A549 (cell line): ENCODE measurements around the gene TCEAL1. TPM values are rescaled to one million over a fixed set of nuclear protein-coding genes. Genes with fewer than 3 reads are reported as not detected.
"Not testable (repeated sequence)": the region's sequence is repeated elsewhere in the genome, so short reads cannot be mapped to it uniquely, and the experiment has no call there.

ENCODE experiments used
- ATAC-seq, 2 experiments: fragments of 200-7000 bp in 1 of 2; fragments of >200 bp in 1 of 2; cut with Nextera tagmentation in 1 of 2; cut with Tn5 transposase in 1 of 2; 3 replicates each; pipeline versions ENCODE4 v1.8.0 to v1.9.1; 2018 to 2020; ENCODE audit warnings: mild to moderate bottlenecking in 1 of 2, moderate library complexity in 1 of 2
- CTCF ChIA-PET: fragments of 300-600 bp; sonication (Branson Sonifier 250); formaldehyde crosslinking; extraction: SDS; loops from one replicate; lab custom pipeline; 2021; ENCODE audit warnings: antibody characterized with exemption, inconsistent platforms; lab: Yijun Ruan, JAX
- POLR2A ChIA-PET: fragments of 350-600 bp; formaldehyde crosslinking; extraction: SDS; loops from one replicate; lab custom pipeline; 2021; ENCODE audit warnings: antibody characterized with exemption, inconsistent platforms; lab: Yijun Ruan, JAX
- DNase-seq, 2 experiments: peaks; one replicate each; pipeline versions ENCODE4 v3.0.0 to v3.0.0-alpha.2; 2011 to 2016; ENCODE audit warnings: low read depth in 1 of 2, low spot score in 1 of 2
- FAIRE-seq: peaks from 2 replicates; lab custom pipeline; 2011; peaks lifted over from hg19 to GRCh38; lab: Jason Lieb, UNC
- H3K27ac ChIP-seq, 2 experiments: fragments of >200 bp; sonication (Bioruptor Twin); formaldehyde crosslinking; 3 replicates each; pipeline ENCODE4 v1.5.1; 2016 to 2017
- H3K4me1 ChIP-seq: fragments of >200 bp; sonication (Bioruptor Twin); formaldehyde crosslinking; 3 replicates; pipeline ENCODE4 v1.6.1; 2016
- H3K4me2 ChIP-seq: fragments of >200 bp; sonication (Bioruptor Twin); formaldehyde crosslinking; 3 replicates; pipeline ENCODE4 v1.6.1; 2016
- H3K4me3 ChIP-seq: fragments of >200 bp; sonication (Bioruptor Twin); formaldehyde crosslinking; 3 replicates; pipeline ENCODE4 v1.5.1; 2016
- H3K9me3 ChIP-seq: fragments of >200 bp; sonication (Bioruptor Twin); formaldehyde crosslinking; 3 replicates; pipeline ENCODE4 v1.6.1; 2016
- FOSB ChIP-seq: fragments of 250-450 bp; sonication (Bioruptor Pico); IDR thresholded peaks from 2 replicates; pipeline ENCODE4 v1.5.0; 2020; ENCODE audit warnings: mild to moderate bottlenecking, moderate library complexity
- FOSL2 ChIP-seq, 2 experiments: fragments of 450-650 bp in 1 of 2; fragments of >200 bp in 1 of 2; sonication (Bioruptor Twin) in 1 of 2; formaldehyde crosslinking; IDR thresholded peaks; 2 replicates each; pipeline versions ENCODE4 v1.5.0 to v1.6.1; 2016 to 2020; ENCODE audit warnings: mild to moderate bottlenecking in 1 of 2, moderate library complexity in 1 of 2
- GATA3 ChIP-seq: IDR thresholded peaks from 2 replicates; pipeline ENCODE4 v1.6.1; 2012; ENCODE audit warnings: borderline replicate concordance
- JUN ChIP-seq, 2 experiments: fragments of >200 bp; sonication (Bioruptor Twin); formaldehyde crosslinking; IDR thresholded peaks; 2 replicates in 1 of 2; 3 replicates in 1 of 2; pipeline ENCODE4 v1.6.1; 2016 to 2017
- MAFK ChIP-seq: fragments of 450-650 bp; IDR thresholded peaks from 2 replicates; pipeline ENCODE4 v1.6.1; 2014; ENCODE audit not compliant: partially characterized antibody
- RAD21 ChIP-seq, 2 experiments: fragments of >200 bp in 1 of 2; sonication (Bioruptor Twin) in 1 of 2; formaldehyde crosslinking in 1 of 2; IDR thresholded peaks in 1 of 2; conservative IDR thresholded peaks in 1 of 2; 2 replicates in 1 of 2; 3 replicates in 1 of 2; pipeline ENCODE4 v1.6.1; 2012 to 2018; ENCODE audit warnings: inconsistent platforms in 1 of 2
- SREBF2 ChIP-seq: fragments of 450-650 bp; IDR thresholded peaks from 2 replicates; pipeline ENCODE4 v1.6.1; 2014; ENCODE audit warnings: mild to moderate bottlenecking, moderate library complexity
- WGBS: methylation state at CpG from one replicate; pipeline ENCODE4 v1.1.6; 2017; ENCODE audit errors: missing lambda C conversion rate; 5-methylcytosine and 5-hydroxymethylcytosine counted together
- polyA plus RNA-seq, 4 experiments: library from polyadenylated mRNA; depleted of rRNA in 3 of 4; stranded (reverse); fragments of >200 nt; fragmentation: RNase III in 1 of 4; extraction: RNeasy Plus Mini Kit Qiagen cat#74134 plus additional on column Dnase treatment in 1 of 4; gene quantifications; 2 replicates in 3 of 4; 3 replicates in 1 of 4; pipeline ENCODE4 v1.2.3, GENCODE V29; 2011 to 2017
- TF ChIP-seq, protein P1 (sequence below): fragments of 150-350 bp; IDR thresholded peaks from 2 replicates; pipeline ENCODE4 v1.6.1; 2014; ENCODE audit warnings: low read depth, mild to moderate bottlenecking, low read length
- TF ChIP-seq, protein P2 (sequence below): fragments of 450-650 bp; IDR thresholded peaks from 2 replicates; pipeline ENCODE4 v1.6.1; 2014; ENCODE audit warnings: antibody characterized with exemption
- TF ChIP-seq, protein P3 (sequence below): IDR thresholded peaks from 2 replicates; pipeline ENCODE4 v1.6.1; 2012; ENCODE audit warnings: low read depth, borderline replicate concordance
- TF ChIP-seq, protein P4 (sequence below): IDR thresholded peaks from 2 replicates; pipeline ENCODE4 v1.6.1; 2012

TCEAL1 gene
- polyA plus RNA-seq, 2 of the 4 experiments (the other 2 are of a cell fraction): 40.7 to 42.1 TPM

DNA sequence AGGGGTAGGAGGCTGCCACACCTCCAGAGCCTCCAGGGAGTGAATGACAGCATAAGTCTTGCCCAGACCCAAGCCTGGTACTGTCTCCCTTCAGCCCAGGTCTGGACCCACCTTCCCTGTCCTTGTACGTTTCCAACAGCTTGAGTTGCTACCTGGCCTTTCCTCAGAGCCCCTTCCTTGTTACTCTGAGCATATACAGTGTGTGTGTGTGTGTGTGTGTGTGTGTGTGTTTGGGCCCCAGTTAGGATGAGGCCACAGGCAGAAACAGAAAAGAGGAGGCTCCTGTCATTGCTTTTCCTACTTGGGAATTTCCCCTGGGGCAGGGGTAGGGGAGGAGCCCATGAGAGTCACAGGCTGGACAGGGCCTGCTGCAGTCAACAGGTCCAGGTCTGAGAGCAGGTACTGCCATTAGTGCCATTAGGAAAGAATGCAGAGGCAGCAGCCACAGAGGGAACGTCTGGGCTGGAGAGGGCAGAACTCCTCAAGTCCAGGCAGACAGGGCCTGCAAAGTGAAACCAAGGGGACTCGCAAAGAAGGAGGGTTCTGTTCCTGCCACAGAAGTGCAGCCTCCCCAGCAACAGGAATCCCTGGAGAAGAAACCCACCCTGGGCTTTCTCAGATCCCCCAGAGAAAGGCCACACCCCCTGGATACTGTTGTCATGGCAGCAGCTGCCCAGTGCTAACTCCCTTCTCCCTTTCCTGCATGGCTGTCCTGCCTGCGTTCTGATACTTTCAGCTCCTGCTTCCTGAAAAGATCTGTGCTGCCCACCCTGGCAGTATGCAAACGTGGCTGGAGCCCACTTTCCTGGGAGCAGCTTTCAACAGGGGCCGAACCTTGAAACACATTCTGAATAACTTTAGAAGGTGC lies 9.9 kb downstream of the TCEAL1 start:
- not testable (repeated sequence) for H3K4me3 ChIP-seq, DNase-seq, H3K9me3 ChIP-seq, FAIRE-seq
- H3K4me1 ChIP-seq: peaks cover 53% of the 10 kb centered on the region
- ATAC-seq: peak; percentile 36 to 49; a peak in 5 of 6 replicates
- H3K27ac ChIP-seq: peak overlapping the region; percentile 73 to 82
- peak overlapping the region; percentile 61 for H3K4me2 ChIP-seq
- 31% methylated on average over 4 of the region's 6 CpGs for WGBS
- ChIA-PET POLR2A (interaction anchor here (2.2 kb wide), 1 partner anchor 9 kb away, joined by 10 read pairs; no protein-coding TSS in a partner anchor), CTCF (interaction anchor here (4.0 kb wide), 1 partner anchor 8 kb away, joined by 26 read pairs; no protein-coding TSS in a partner anchor)

DNA sequence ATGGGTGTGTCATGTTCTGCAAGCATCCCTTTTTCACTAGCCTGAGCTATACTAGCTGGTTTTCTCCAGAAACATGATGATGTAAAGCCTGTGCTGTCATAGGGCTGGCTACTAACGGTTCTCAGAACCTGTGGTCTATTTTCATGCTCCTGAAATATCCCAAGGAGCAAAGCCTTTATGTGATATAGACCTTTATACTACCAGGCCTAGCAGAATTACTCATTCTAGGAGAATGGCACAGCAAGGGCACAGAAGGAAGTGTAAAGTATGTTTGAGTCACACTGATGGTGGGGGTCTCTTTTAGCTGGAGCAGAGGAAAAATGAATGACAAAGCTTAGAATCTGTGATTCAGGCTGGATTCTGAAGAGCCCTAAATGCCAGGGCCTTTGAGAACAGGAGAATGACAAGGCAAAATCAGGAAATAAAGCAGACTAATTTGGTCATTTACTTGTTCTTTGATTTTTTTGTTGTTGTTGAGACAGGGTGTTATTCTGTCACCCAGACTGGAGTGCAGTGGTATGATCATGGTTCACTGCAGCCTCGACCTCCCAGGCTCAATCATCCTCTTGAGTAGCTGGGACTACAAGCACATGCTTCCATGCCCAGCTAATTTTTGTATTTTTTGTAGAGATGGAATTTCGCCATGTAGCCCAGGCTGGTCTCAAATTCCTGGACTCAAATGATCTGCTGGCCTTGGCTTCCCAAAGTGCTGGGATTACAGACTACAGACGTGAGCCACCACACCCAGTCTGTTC lies 11.8 kb downstream of the TCEAL1 start:
- TF ChIP-seq MAFK (peak; percentile 69), FOSL2 (IDR thresholded peaks at IDR 0.05) (no peak), FOSL2 (CRISPR knock-in tag; IDR thresholded peaks at IDR 0.05) (0 out of 2 replicates have a peak, but pooled peaks have one; percentile 28)
- TF ChIP-seq, protein P1, sequence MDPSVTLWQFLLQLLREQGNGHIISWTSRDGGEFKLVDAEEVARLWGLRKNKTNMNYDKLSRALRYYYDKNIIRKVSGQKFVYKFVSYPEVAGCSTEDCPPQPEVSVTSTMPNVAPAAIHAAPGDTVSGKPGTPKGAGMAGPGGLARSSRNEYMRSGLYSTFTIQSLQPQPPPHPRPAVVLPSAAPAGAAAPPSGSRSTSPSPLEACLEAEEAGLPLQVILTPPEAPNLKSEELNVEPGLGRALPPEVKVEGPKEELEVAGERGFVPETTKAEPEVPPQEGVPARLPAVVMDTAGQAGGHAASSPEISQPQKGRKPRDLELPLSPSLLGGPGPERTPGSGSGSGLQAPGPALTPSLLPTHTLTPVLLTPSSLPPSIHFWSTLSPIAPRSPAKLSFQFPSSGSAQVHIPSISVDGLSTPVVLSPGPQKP: no peak
- TF ChIP-seq, all 56 proteins: peak for 2
- FAIRE-seq (peak; percentile 70), ATAC-seq (peak; percentile 51 to 54), DNase-seq (peak in 1 of 2 experiments; percentile 32)
- ChIA-PET CTCF (interaction anchor here (1.3 to 4.0 kb wide), 2 partner anchors 10 to 27 kb away, joined by 3 to 26 read pairs; no protein-coding TSS in a partner anchor), POLR2A (interaction anchor here (1.2 to 1.5 kb wide), 2 partner anchors 10 to 46 kb away, joined by 4 to 10 read pairs; partner anchors contain the start of gene MORF4L2)
- Histone ChIP-seq H3K9me3 (no peaks in the 10 kb centered on the region), H3K4me2 (peak overlapping the region; percentile 61), H3K27ac (peak overlapping the region; percentile 73 to 77), H3K4me1 (peaks cover 51% of the 10 kb centered on the region), H3K4me3 (no peak overlapping the region)
- WGBS: 41% methylated on average over 4 of the region's 4 CpGs

DNA sequence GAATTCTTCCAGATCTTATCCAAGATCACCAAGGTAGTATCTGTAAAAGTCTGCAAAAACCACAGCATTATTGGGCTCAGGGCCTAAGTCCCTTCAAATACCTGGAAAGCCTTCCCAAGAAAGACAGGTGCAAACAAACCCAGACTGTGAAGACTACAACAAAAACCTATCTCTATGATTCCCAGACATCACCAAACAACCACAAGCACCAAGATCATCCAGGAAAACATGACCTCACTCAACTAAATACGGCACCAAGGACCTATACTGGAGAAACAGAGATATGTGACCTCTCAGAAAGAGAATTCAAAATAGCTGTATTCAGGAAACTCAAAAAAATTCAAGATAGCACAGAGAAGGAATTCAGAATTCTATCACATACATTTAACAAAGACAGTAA lies 15.3 kb downstream of the TCEAL1 start:
- no peak for FAIRE-seq
- 75% methylated on average over 1 of the region's 1 CpG for WGBS

More for the DNA sequence above, 15.3 kb downstream of the TCEAL1 start:
- POLR2A ChIA-PET: no interaction called here
- H3K4me2 ChIP-seq: no peak overlapping the region
- H3K27ac ChIP-seq: no peak overlapping the region
- no peak for ATAC-seq
- H3K9me3 ChIP-seq: no peaks in the 10 kb centered on the region
- TF ChIP-seq, protein P2, sequence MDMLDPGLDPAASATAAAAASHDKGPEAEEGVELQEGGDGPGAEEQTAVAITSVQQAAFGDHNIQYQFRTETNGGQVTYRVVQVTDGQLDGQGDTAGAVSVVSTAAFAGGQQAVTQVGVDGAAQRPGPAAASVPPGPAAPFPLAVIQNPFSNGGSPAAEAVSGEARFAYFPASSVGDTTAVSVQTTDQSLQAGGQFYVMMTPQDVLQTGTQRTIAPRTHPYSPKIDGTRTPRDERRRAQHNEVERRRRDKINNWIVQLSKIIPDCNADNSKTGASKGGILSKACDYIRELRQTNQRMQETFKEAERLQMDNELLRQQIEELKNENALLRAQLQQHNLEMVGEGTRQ: no peak
- TF ChIP-seq, protein P3, sequence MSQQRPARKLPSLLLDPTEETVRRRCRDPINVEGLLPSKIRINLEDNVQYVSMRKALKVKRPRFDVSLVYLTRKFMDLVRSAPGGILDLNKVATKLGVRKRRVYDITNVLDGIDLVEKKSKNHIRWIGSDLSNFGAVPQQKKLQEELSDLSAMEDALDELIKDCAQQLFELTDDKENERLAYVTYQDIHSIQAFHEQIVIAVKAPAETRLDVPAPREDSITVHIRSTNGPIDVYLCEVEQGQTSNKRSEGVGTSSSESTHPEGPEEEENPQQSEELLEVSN: no peak
- no peak for TF ChIP-seq RAD21 (conservative IDR thresholded peaks at IDR 0.05 in 1 of 2, IDR thresholded peaks at IDR 0.05 in 1 of 2)
- no peak for TF ChIP-seq JUN (IDR thresholded peaks at IDR 0.05)
- TF ChIP-seq, protein P4, sequence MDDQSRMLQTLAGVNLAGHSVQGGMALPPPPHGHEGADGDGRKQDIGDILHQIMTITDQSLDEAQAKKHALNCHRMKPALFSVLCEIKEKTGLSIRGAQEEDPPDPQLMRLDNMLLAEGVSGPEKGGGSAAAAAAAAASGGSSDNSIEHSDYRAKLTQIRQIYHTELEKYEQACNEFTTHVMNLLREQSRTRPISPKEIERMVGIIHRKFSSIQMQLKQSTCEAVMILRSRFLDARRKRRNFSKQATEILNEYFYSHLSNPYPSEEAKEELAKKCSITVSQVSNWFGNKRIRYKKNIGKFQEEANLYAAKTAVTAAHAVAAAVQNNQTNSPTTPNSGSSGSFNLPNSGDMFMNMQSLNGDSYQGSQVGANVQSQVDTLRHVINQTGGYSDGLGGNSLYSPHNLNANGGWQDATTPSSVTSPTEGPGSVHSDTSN: no peak
- TF ChIP-seq SREBF2: no peak
- no peak for TF ChIP-seq GATA3
- TF ChIP-seq FOSB: no peak
- TF ChIP-seq, all 56 proteins: peak for 0
- H3K4me1 ChIP-seq: peaks cover 27% of the 10 kb centered on the region
- CTCF ChIA-PET: interaction anchor here (2.6 kb wide), 1 partner anchor 14 kb away, joined by 12 read pairs; no protein-coding TSS in a partner anchor
- DNase-seq: no peak
- H3K4me3 ChIP-seq: no peak overlapping the region
